H1 (cell line): ENCODE data around the gene PXDN. TPM values are rescaled to one million over a fixed set of nuclear protein-coding genes. Genes with fewer than 3 reads are reported as not detected.

Source experiments
- CTCF ChIA-PET: fragments of 300-600 bp; sonication (Branson Sonifier 250); formaldehyde crosslinking; loops from one replicate; lab custom pipeline; 2021; ENCODE audit not compliant: partially characterized antibody; lab: Charles Lee
- POLR2A ChIA-PET: fragments of 300-600 bp; sonication (Branson Sonifier 250); formaldehyde crosslinking; loops from one replicate; lab custom pipeline; 2021; ENCODE audit warnings: inconsistent platforms; ENCODE audit not compliant: partially characterized antibody; lab: Charles Lee
- DNase-seq, 2 experiments: peaks; one replicate each; pipeline versions ENCODE4 v3.0.0 to v3.0.0-alpha.2; 2010 to 2022; ENCODE audit warnings: low spot score in 2 of 2, low read depth in 1 of 2, mixed read lengths in 1 of 2
- FAIRE-seq: peaks from 2 replicates; lab custom pipeline; 2011; peaks lifted over from hg19 to GRCh38; lab: Jason Lieb, UNC
- H2AFZ ChIP-seq: 2 replicates; pipeline ENCODE4 v1.8.1; 2012; ENCODE audit warnings: low read length, inconsistent platforms
- H2AK5ac ChIP-seq: 2 replicates; pipeline ENCODE4 v1.6.1; 2013; ENCODE audit warnings: low read depth, low read length
- H2BK120ac ChIP-seq: replicated peaks from 2 replicates; pipeline ENCODE3; 2013; ENCODE audit warnings: low read depth, low read length, inconsistent platforms
- H2BK12ac ChIP-seq: 2 replicates; pipeline ENCODE4 v1.6.1; 2013; ENCODE audit warnings: low read depth, low read length
- H2BK15ac ChIP-seq: 2 replicates; pipeline ENCODE4 v1.6.1; 2013; ENCODE audit warnings: low read length
- H2BK20ac ChIP-seq: 2 replicates; pipeline ENCODE4 v1.6.1; 2013; ENCODE audit warnings: low read length
- H2BK5ac ChIP-seq: 2 replicates; pipeline ENCODE4 v1.6.1; 2013; ENCODE audit warnings: low read depth, low read length
- H3K14ac ChIP-seq: 2 replicates; pipeline ENCODE4 v1.6.1; 2013; ENCODE audit warnings: inconsistent platforms; ENCODE audit not compliant: insufficient read length
- H3K18ac ChIP-seq: 2 replicates; pipeline ENCODE4 v1.6.1; 2013; ENCODE audit warnings: low read length; ENCODE audit errors: extremely low read depth
- H3K23ac ChIP-seq: 2 replicates; pipeline ENCODE4 v1.6.1; 2013; ENCODE audit warnings: inconsistent platforms; ENCODE audit not compliant: insufficient read length
- H3K23me2 ChIP-seq: 2 replicates; pipeline ENCODE4 v1.6.1; 2013; ENCODE audit warnings: low read depth, low read length
- H3K27ac ChIP-seq: 2 replicates; pipeline ENCODE4 v1.6.1; 2011; ENCODE audit warnings: low read depth, low read length, inconsistent platforms
- H3K27me3 ChIP-seq, 4 experiments: replicated peaks in 1 of 4; 1 replicate in 1 of 4; 2 replicates in 3 of 4; pipeline versions ENCODE4 v1.6.1 to v1.8.1; 2011 to 2013; ENCODE audit warnings: low read length in 3 of 4, mild to moderate bottlenecking in 3 of 4, inconsistent platforms in 2 of 4, mixed read lengths in 2 of 4, moderate library complexity in 1 of 4; ENCODE audit not compliant: control insufficient read depth in 3 of 4, insufficient read depth in 3 of 4; ENCODE audit errors: extremely low read depth in 1 of 4
- H3K36me3 ChIP-seq, 4 experiments: 2 replicates each; pipeline versions ENCODE4 v1.6.1 to v1.8.1; 2011 to 2013; ENCODE audit warnings: mild to moderate bottlenecking in 4 of 4, low read length in 3 of 4, moderate library complexity in 2 of 4, control low read depth in 1 of 4, inconsistent platforms in 1 of 4; ENCODE audit not compliant: insufficient read depth in 4 of 4, control insufficient read depth in 2 of 4
- H3K4ac ChIP-seq: replicated peaks from 2 replicates; pipeline ENCODE3; 2013; ENCODE audit warnings: low read length, low read depth, mixed read lengths, inconsistent platforms; ENCODE audit not compliant: insufficient read length
- H3K4me1 ChIP-seq, 4 experiments: replicated peaks in 1 of 4; 1 replicate in 1 of 4; 2 replicates in 3 of 4; pipeline versions ENCODE4 v1.6.1 to v1.8.1; 2011 to 2013; ENCODE audit warnings: low read length in 3 of 4, inconsistent platforms in 2 of 4, mixed read lengths in 1 of 4; ENCODE audit not compliant: insufficient read depth in 4 of 4, control insufficient read depth in 3 of 4
- H3K4me2 ChIP-seq, 2 experiments: 2 replicates each; pipeline versions ENCODE4 v1.6.1 to v1.8.1; 2011 to 2013; ENCODE audit warnings: low read depth in 2 of 2, low read length in 2 of 2, control low read depth in 1 of 2, inconsistent platforms in 1 of 2, mild to moderate bottlenecking in 1 of 2; ENCODE audit not compliant: insufficient read depth in 1 of 2
- H3K4me3 ChIP-seq, 4 experiments: fragments of 200-600, 300-600 bp in 1 of 4; sonication (generic), shearing (Covaris generic), sonication (Bioruptor Twin) in 1 of 4; 2 replicates each; pipeline versions ENCODE4 v1.5.1 to v1.8.1; 2011 to 2016; ENCODE audit warnings: low read length in 4 of 4, low read depth in 3 of 4, control low read depth in 2 of 4, inconsistent platforms in 2 of 4, mild to moderate bottlenecking in 2 of 4, mixed read lengths in 1 of 4, moderate library complexity in 1 of 4; ENCODE audit not compliant: insufficient read depth in 2 of 4; ENCODE audit errors: extremely low read depth in 1 of 4
- H3K56ac ChIP-seq: replicated peaks from 2 replicates; pipeline ENCODE3; 2013; ENCODE audit warnings: low read depth, mild to moderate bottlenecking, mixed read lengths, low read length, inconsistent platforms; ENCODE audit not compliant: insufficient read length
- H3K79me1 ChIP-seq: 2 replicates; pipeline ENCODE4 v1.6.1; 2013; ENCODE audit warnings: low read depth, low read length, control low read depth
- H3K79me2 ChIP-seq, 2 experiments: 2 replicates each; pipeline versions ENCODE4 v1.6.1 to v1.8.1; 2012 to 2013; ENCODE audit warnings: low read length in 2 of 2, mild to moderate bottlenecking in 2 of 2, inconsistent platforms in 1 of 2; ENCODE audit not compliant: insufficient read depth in 2 of 2, control insufficient read depth in 1 of 2
- H3K9ac ChIP-seq, 4 experiments: replicated peaks in 1 of 4; 1 replicate in 1 of 4; 2 replicates in 3 of 4; pipeline versions ENCODE4 v1.6.1 to v1.8.1; 2011 to 2013; ENCODE audit warnings: low read depth in 3 of 4, low read length in 3 of 4, control low read depth in 2 of 4, mild to moderate bottlenecking in 2 of 4, moderate library complexity in 2 of 4, inconsistent platforms in 1 of 4; ENCODE audit errors: extremely low read depth in 1 of 4
- H3K9me3 ChIP-seq, 2 experiments: 2 replicates each; pipeline versions ENCODE4 v1.6.1 to v1.8.1; 2012 to 2013; ENCODE audit warnings: mild to moderate bottlenecking in 2 of 2, moderate library complexity in 2 of 2, control low read depth in 1 of 2, inconsistent platforms in 1 of 2, low read depth in 1 of 2, low read length in 1 of 2, mixed read lengths in 1 of 2; ENCODE audit not compliant: insufficient read depth in 2 of 2
- H4K20me1 ChIP-seq, 2 experiments: replicated peaks in 1 of 2; 2 replicates each; pipeline versions ENCODE3 to v1.8.1; 2011 to 2013; ENCODE audit warnings: inconsistent platforms in 2 of 2, low read length in 2 of 2, mild to moderate bottlenecking in 1 of 2; ENCODE audit not compliant: insufficient read depth in 2 of 2, control insufficient read depth in 1 of 2
- H4K5ac ChIP-seq: 2 replicates; pipeline ENCODE4 v1.6.1; 2013; ENCODE audit warnings: low read length, low read depth, mixed read lengths, inconsistent platforms; ENCODE audit not compliant: insufficient read length
- H4K8ac ChIP-seq: 2 replicates; pipeline ENCODE4 v1.8.0; 2013; ENCODE audit warnings: mild to moderate bottlenecking, moderate library complexity, low read length, inconsistent platforms; ENCODE audit not compliant: insufficient read depth; ENCODE audit errors: extremely low read depth
- H4K91ac ChIP-seq: replicated peaks from 2 replicates; pipeline ENCODE3; 2013; ENCODE audit warnings: low read length, mixed read lengths, inconsistent platforms; ENCODE audit not compliant: insufficient read length
- KDM4A ChIP-seq: IDR thresholded peaks from one replicate; pipeline ENCODE4 v1.7.1; 2012; ENCODE audit warnings: low read depth, mild to moderate bottlenecking, moderate library complexity, low read length, inconsistent platforms; ENCODE audit not compliant: severe bottlenecking
- SIX5 ChIP-seq: IDR thresholded peaks from 2 replicates; pipeline ENCODE4 v1.6.1; 2011; ENCODE audit warnings: mild to moderate bottlenecking, low read depth, low read length
- WGBS, 2 experiments: shearing (Covaris generic) in 1 of 2; methylation state at CpG; one replicate each; pipeline versions ENCODE4 v1.1.6 to v1.1.7; 2013 to 2015; ENCODE audit warnings: low lambda C conversion rate in 2 of 2, mixed read lengths in 2 of 2, inconsistent platforms in 1 of 2, low coverage in 1 of 2, missing lambda C conversion rate in 1 of 2; ENCODE audit not compliant: insufficient replicate concordance in 2 of 2, insufficient coverage in 1 of 2, insufficient read length in 1 of 2; ENCODE audit errors: extremely low coverage in 1 of 2, missing lambda C conversion rate in 1 of 2; 5-methylcytosine and 5-hydroxymethylcytosine counted together
- polyA plus RNA-seq, 7 experiments: library from polyadenylated mRNA; depleted of rRNA in 3 of 7; stranded (reverse) in 5 of 7; unstranded in 2 of 7; fragments of >200 nt in 5 of 7; fragments of 200-250 nt in 2 of 7; gene quantifications; 1 replicate in 5 of 7; 2 replicates in 1 of 7; 4 replicates in 1 of 7; pipeline versions ENCODE4 v1.2.1 to v1.2.3, GENCODE V29; 2011 to 2013; ENCODE audit warnings: missing spikeins in 2 of 7, mixed read lengths in 2 of 7
- total RNA-seq: library from RNA; stranded (reverse); fragmentation: NEBNext Ultra II Directional; extraction: Animal tissue kit (Norgen Biotek cat#: 25700); gene quantifications from 2 replicates; pipeline ENCODE4 v1.2.1, GENCODE V29; 2021

Gene PXDN
- total and polyA plus RNA-seq, 2 of the 8 experiments (the other 6 are each of a cell fraction or from before 2014, with no cell fraction given): 104 to 141 TPM

DNA sequence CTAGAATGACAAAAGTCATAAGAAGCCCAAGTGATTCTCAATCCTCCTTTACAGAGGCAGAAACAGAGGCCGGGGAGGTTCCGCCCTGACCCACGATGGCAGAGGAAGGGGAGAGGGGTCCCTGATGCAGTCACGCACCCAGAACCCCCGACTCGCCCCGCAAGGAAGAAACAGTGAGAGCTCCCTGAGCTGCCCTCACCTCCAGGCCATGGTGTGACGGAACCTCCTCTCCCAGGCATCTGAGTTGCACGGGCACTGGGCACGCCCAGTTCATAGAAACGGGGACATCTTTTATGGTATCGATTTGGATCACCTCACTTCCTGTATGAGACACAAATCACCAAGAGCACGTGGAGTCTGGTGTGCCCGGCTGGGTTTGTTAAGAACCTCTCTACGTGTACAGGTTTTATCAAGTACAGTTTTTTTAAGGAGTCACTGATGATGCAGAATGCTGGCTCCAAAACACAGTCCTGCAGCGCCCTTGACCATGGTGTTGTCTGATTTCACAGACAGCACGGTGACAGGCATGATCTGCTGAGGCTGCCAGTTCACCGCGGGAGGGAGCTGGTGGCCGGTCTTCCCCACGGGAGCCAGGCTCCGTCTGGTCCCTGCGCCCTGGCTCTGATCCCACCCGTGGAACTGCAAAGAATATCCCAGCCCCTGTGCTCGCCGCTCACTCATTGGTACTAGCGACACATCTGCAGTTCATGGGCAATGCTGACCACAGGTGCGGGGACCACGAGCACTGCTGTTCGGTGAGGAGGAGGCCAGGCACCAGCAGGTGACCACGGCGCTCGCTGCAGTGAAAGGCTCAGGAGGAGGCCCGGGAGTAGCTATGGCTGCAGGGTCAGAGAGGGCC is 35.6 kb downstream of the PXDN start:
- peak overlapping the region; percentile 41 to 54 for H3K4me2 ChIP-seq
- peaks cover 7 to 35% of the 10 kb centered on the region in 2 experiments for H4K20me1 ChIP-seq
- H4K91ac ChIP-seq: peak overlapping the region; percentile 81
- POLR2A ChIA-PET: interaction anchor here (0.6 to 2.7 kb wide), 10 partner anchors 9 to 164 kb away, joined by 3 to 10 read pairs (median 3); partner anchors contain the start of gene PXDN
- peaks cover 9% of the 10 kb centered on the region; the same call in 1 of the 2 replicates for H3K79me1 ChIP-seq
- H2BK120ac ChIP-seq: no peak overlapping the region
- H3K4me3 ChIP-seq: 0 out of 8 replicates have a peak overlapping the region, but pooled peaks of 2 of the 4 experiments have one; percentile 14 to 26
- H3K23me2 ChIP-seq: peaks cover 4% of the 10 kb centered on the region; the same call in 1 of the 2 replicates
- peak overlapping the region; percentile 45; the same call in 1 of the 2 replicates for H2AK5ac ChIP-seq
- H3K14ac ChIP-seq: no peak overlapping the region
- H3K18ac ChIP-seq: peak overlapping the region; percentile 65; the same call in 1 of the 2 replicates
- H2BK12ac ChIP-seq: 0 out of 2 replicates have a peak overlapping the region, but pooled peaks have one; percentile 23
- 85% methylated on average over 34 of the region's 34 CpGs; no CpG with 5 or more reads in 1 of the 2 experiments for WGBS, 2 experiments
- H3K9me3 ChIP-seq: no peaks in the 10 kb centered on the region
- peak overlapping the region; percentile 18 for H3K56ac ChIP-seq
- no peaks in the 10 kb centered on the region for H3K27me3 ChIP-seq
- no peak overlapping the region for H4K8ac ChIP-seq
- H2AFZ ChIP-seq: no peak overlapping the region
- peak overlapping the region; percentile 90; the same call in 1 of the 2 replicates for H2BK20ac ChIP-seq
- H3K23ac ChIP-seq: no peak overlapping the region
- peak overlapping the region; percentile 60 for H3K4ac ChIP-seq
- peak overlapping the region; percentile 20 for H4K5ac ChIP-seq
- FAIRE-seq (no peak), DNase-seq (no peak)
- H3K79me2 ChIP-seq: peaks cover 0 to 44% of the 10 kb centered on the region in 2 experiments; a peak in 3 of 4 replicates
- H3K36me3 ChIP-seq: no peaks in the 10 kb centered on the region
- no peak overlapping the region for H2BK15ac ChIP-seq
- H3K4me1 ChIP-seq: peaks cover 9 to 23% (median 12%) of the 10 kb centered on the region in 4 experiments
- H3K27ac ChIP-seq: no peak overlapping the region
- no peak overlapping the region for H3K9ac ChIP-seq
- H2BK5ac ChIP-seq: peak overlapping the region; percentile 18
- CTCF ChIA-PET: interaction anchor here (0.6 to 1.9 kb wide), 9 partner anchors 9 to 58 kb away, joined by 3 to 6 read pairs (median 3); no protein-coding TSS in a partner anchor
- TF ChIP-seq KDM4A: no peak
- no peak for TF ChIP-seq SIX5
